ENCODE measurements around the gene C16orf89. TPM values are rescaled to one million over a fixed set of nuclear protein-coding genes. Genes with fewer than 3 reads are reported as not detected.
A peak's percentile ranks its signal among the peaks of the same experiment; 100 is the strongest.

Gene C16orf89
- total RNA-seq, 1 donor from 2014 or later, result 1.0 TPM

DNA sequence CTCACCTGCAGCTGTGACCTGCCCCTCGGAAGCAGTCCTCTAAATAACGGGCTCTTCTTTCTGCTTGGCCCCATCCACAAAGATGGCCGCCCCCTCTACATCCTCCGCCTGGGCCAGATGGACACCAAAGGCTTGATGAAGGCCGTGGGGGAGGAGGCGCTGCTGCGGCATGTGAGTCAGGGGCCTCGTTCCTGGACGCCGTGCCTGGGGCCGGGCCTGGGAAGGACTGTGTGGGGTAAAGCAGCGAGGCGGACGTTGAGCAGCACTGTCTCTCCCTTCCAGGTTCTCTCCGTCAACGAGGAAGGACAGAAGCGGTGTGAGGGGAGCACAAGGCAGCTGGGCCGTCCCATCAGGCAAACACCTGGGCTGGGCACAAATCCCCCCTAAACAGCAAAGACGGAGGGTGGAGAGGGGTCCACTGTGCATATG is 65.2 kb downstream of the C16orf89 start:
- H3K4me3 Mint-ChIP-seq, result no peak overlapping the region
- H2AFZ ChIP-seq (replicated peaks), result no peak overlapping the region

DNA sequence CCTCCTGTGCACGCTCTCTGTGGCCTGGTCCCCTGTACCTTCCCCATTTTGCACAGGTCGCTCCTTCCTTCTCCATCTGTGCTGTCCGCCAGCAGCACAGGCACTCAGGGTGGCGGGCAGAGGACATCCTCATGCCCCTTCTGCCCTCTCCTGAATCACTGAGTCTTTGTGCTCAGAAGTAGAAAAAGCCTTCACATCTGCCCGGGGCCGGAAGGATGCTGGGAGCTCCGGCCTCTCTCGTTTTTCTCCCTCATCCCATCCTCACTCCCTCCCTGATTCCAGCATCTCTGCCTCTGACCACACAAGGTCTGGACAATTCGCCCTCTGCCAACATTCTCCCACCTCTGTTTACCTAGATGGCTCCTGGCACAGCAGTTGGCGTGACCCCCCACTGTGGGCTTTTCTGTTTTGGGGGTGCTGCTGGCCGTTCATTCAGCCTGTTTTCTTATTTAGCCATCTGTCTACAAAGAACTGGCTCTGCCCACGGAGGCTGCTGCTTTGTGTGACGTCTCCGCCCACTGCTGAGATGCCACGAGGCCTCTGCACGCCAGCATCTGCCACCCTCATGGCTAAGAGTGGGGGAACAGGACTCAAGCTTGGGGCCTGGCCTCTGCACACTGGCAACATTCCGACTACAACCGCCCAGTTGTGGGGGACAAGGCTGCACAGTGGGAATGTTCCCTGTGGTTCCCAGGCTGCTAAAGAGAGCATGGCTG is 70.9 kb downstream of the C16orf89 start:
- peak overlapping the region; percentile 73 for H2AFZ ChIP-seq (replicated peaks)
- no peaks in the 10 kb centered on the region for H3K9me3 ChIP-seq (ENCODE audit: low read depth)
- no peak overlapping the region for H3K9ac ChIP-seq
- H4K20me1 ChIP-seq (ENCODE audit: low read depth), result no peaks in the 10 kb centered on the region
- no peaks in the 10 kb centered on the region for H3K27me3 ChIP-seq
- no peak overlapping the region for H3K27ac ChIP-seq
- no peaks in the 10 kb centered on the region for H3K36me3 ChIP-seq
- TF ChIP-seq, protein P1, sequence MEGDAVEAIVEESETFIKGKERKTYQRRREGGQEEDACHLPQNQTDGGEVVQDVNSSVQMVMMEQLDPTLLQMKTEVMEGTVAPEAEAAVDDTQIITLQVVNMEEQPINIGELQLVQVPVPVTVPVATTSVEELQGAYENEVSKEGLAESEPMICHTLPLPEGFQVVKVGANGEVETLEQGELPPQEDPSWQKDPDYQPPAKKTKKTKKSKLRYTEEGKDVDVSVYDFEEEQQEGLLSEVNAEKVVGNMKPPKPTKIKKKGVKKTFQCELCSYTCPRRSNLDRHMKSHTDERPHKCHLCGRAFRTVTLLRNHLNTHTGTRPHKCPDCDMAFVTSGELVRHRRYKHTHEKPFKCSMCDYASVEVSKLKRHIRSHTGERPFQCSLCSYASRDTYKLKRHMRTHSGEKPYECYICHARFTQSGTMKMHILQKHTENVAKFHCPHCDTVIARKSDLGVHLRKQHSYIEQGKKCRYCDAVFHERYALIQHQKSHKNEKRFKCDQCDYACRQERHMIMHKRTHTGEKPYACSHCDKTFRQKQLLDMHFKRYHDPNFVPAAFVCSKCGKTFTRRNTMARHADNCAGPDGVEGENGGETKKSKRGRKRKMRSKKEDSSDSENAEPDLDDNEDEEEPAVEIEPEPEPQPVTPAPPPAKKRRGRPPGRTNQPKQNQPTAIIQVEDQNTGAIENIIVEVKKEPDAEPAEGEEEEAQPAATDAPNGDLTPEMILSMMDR (IDR thresholded peaks at IDR 0.05), result no peak
- TF ChIP-seq EZH2 (IDR thresholded peaks at IDR 0.05) (no peak), EZH2phosphoT487 (IDR thresholded peaks at IDR 0.05) (no peak)
- DNase-seq (ENCODE audit: low spot score), result no peak
- Mint-ChIP-seq H3K4me1 (peaks cover 9% of the 10 kb centered on the region), H3K9me3 (no peaks in the 10 kb centered on the region), H3K36me3 (no peaks in the 10 kb centered on the region), H3K27me3 (ENCODE audit: insufficient read depth, low read depth) (no peaks in the 10 kb centered on the region), H3K4me3 (no peak overlapping the region), H3K27ac (no peak overlapping the region)
- no peak overlapping the region for H3K4me3 ChIP-seq
- H3K79me2 ChIP-seq (ENCODE audit: low read depth), result no peaks in the 10 kb centered on the region
- peaks cover 9% of the 10 kb centered on the region for H3K4me1 ChIP-seq
- H3F3A ChIP-seq (ENCODE audit: low read depth), result peaks cover 9% of the 10 kb centered on the region
- no peak overlapping the region for H3K4me2 ChIP-seq

More for the DNA sequence above, 65.2 kb downstream of the C16orf89 start:
- DNase-seq (ENCODE audit: low spot score), result no peak
- Histone ChIP-seq H3K79me2 (ENCODE audit: low read depth) (no peaks in the 10 kb centered on the region), H3K4me3 (no peak overlapping the region), H3F3A (ENCODE audit: low read depth) (no peaks in the 10 kb centered on the region), H3K9me3 (ENCODE audit: low read depth) (no peaks in the 10 kb centered on the region), H3K4me1 (no peaks in the 10 kb centered on the region), H3K9ac (no peak overlapping the region), H3K36me3 (no peaks in the 10 kb centered on the region), H3K4me2 (no peak overlapping the region), H3K27me3 (no peaks in the 10 kb centered on the region), H3K27ac (no peak overlapping the region), H4K20me1 (ENCODE audit: low read depth) (no peaks in the 10 kb centered on the region)
- TF ChIP-seq EZH2 (IDR thresholded peaks at IDR 0.05) (no peak), EZH2phosphoT487 (IDR thresholded peaks at IDR 0.05) (no peak)
- TF ChIP-seq, protein P1 (IDR thresholded peaks at IDR 0.05), result no peak
- Mint-ChIP-seq H3K36me3 (no peaks in the 10 kb centered on the region), H3K9me3 (no peaks in the 10 kb centered on the region), H3K27me3 (ENCODE audit: insufficient read depth, low read depth) (peaks cover 8% of the 10 kb centered on the region), H3K4me1 (no peaks in the 10 kb centered on the region), H3K27ac (no peak overlapping the region)

Other genes starting within 250 kb of the C16orf89 start
- 53.0 and 57.0 TPM in 2 replicates for gene GLYR1, start 218.7 kb downstream of the C16orf89 start, total RNA-seq (ENCODE audit: low replicate concordance)
- gene UBN1, start 218.5 kb downstream of the C16orf89 start, total RNA-seq (ENCODE audit: low replicate concordance), result 28.4 and 32.7 TPM in 2 replicates
- gene PPL, start 128.8 kb downstream of the C16orf89 start, total RNA-seq (ENCODE audit: low replicate concordance), result 1.0 and 2.8 TPM in 2 replicates
- gene SEC14L5, start 107.6 kb downstream of the C16orf89 start, total RNA-seq (ENCODE audit: low replicate concordance), result 0.41 and 0.65 TPM in 2 replicates
- gene NAGPA, start 32.0 kb downstream of the C16orf89 start, total RNA-seq (ENCODE audit: low replicate concordance), result 3.3 and 19.9 TPM in 2 replicates
- gene ALG1, start 5.9 kb upstream of the C16orf89 start, total RNA-seq (ENCODE audit: low replicate concordance), result 6.1 and 12.5 TPM in 2 replicates
- 4.1 and 10.7 TPM in 2 replicates for gene EEF2KMT, start 31.8 kb upstream of the C16orf89 start, total RNA-seq (ENCODE audit: low replicate concordance)

Data from neural progenitor cell (in vitro differentiated cells).